Measurements from ENCODE around the gene CD72. TPM values are rescaled to one million over a fixed set of nuclear protein-coding genes. Genes with fewer than 3 reads are reported as not detected.
"Not testable (repeated sequence)": the region's sequence is repeated elsewhere in the genome, so short reads cannot be mapped to it uniquely, and the experiment has no call there.

CD72 gene
- total RNA-seq, 4 donors from 2014 or later = 0.27 to 1.9 TPM; not detected in 2

DNA sequence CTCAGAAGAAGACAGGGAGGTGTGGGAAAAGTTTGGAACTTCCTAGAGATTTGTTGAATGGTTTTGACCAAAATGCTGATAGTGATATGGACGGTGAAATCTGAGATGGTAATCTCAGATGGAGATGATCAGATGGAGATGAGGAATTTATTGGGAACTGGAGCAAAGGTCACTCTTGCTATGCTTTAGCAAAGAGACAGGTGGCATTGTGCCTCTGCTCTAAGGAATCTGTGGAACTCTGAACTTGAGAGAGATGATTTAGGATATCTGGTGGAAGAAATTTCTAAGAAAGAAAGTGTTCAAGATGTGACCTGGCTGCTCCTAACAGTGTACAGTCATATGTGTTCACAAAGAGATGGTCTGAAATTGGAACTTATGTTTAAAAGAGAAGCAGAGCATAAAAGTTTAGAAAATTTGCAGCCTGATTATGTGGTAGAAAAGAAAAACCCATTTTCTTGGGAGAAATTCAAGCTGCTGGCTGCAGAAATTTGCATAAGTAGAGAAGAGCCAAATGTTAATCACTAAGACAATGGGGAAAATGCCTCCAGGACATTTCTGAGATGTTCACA, 38.5 kb downstream of the CD72 start:
- H3K36me3 ChIP-seq; intact Hi-C loops (cut with DNase I); H3K4me3 ChIP-seq; DNase-seq; H3K27ac ChIP-seq; H3K4me1 ChIP-seq; H3K27me3 ChIP-seq: not testable (repeated sequence)
- WGBS, 2 donors = 92 to 93% methylated on average over 1 of the region's 1 CpG
- peaks cover 0 to 19% (median 14%) of the 10 kb centered on the region in 3 donors for H3K9me3 ChIP-seq

DNA sequence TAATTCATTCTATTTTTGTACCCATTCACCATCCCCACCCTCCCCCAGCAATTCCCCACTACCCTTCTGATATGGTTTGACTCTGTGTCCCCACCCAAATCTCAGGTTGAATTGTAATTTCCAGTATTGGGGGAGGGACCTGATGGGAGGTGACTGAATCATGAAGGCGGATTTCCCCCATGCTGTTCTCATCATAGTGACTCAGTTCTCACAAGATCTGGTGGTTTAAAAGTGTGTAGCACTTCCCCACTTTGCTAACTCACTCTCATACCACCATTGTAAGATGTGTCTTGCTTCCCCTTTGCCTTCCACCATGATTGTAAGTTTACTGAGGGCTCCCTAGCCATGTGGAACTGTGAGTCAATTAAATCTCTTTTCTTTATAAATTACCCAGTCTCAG, 39.1 kb downstream of the CD72 start:
- H3K4me3 ChIP-seq = no peak overlapping the region
- peaks cover 0 to 19% (median 14%) of the 10 kb centered on the region in 3 donors for H3K9me3 ChIP-seq
- H3K27ac ChIP-seq = no peak overlapping the region
- H3K27me3 ChIP-seq = no peaks in the 10 kb centered on the region
- whole genome bisulfite sequencing, 2 donors = 100% methylated on average over 1 of the region's 1 CpG
- no peak for TF ChIP-seq POLR2A (IDR thresholded peaks at IDR 0.05)
- TF ChIP-seq, protein P1, sequence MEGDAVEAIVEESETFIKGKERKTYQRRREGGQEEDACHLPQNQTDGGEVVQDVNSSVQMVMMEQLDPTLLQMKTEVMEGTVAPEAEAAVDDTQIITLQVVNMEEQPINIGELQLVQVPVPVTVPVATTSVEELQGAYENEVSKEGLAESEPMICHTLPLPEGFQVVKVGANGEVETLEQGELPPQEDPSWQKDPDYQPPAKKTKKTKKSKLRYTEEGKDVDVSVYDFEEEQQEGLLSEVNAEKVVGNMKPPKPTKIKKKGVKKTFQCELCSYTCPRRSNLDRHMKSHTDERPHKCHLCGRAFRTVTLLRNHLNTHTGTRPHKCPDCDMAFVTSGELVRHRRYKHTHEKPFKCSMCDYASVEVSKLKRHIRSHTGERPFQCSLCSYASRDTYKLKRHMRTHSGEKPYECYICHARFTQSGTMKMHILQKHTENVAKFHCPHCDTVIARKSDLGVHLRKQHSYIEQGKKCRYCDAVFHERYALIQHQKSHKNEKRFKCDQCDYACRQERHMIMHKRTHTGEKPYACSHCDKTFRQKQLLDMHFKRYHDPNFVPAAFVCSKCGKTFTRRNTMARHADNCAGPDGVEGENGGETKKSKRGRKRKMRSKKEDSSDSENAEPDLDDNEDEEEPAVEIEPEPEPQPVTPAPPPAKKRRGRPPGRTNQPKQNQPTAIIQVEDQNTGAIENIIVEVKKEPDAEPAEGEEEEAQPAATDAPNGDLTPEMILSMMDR (IDR thresholded peaks at IDR 0.05) = no peak
- no peaks in the 10 kb centered on the region for H3K4me1 ChIP-seq
- peaks cover 0 to 7% (median 0%) of the 10 kb centered on the region in 3 donors for H3K36me3 ChIP-seq
- DNase-seq = no peak
- intact Hi-C loops (cut with DNase I) = no loop called here

DNA sequence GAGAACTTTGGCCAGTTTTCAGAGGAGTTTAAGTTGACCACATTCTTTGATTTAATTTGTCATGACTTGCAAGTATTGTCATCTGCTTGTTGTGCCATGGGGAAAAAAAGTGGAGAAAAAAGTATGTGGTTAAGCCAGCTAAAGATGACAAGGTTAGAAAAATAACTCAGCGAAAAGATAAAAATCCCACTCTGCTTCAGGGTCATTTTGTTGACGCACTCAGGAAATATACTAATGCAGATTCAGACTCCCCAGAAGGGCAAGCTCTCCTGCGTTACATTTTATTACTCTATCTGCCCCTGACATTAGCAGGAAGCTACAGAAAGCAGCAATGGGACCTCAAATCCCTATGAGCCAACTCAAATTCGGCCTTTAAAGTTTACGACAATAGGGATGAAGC, 40.7 kb downstream of the CD72 start:
- Histone ChIP-seq H3K27me3 (no peaks in the 10 kb centered on the region), H3K36me3 (peaks cover 0 to 7% (median 0%) of the 10 kb centered on the region in 3 donors), H3K9me3 (peaks cover 0 to 19% (median 14%) of the 10 kb centered on the region in 3 donors), H3K27ac (no peak overlapping the region), H3K4me1 (no peaks in the 10 kb centered on the region), H3K4me3 (no peak overlapping the region)
- WGBS, 2 donors = 83 to 89% methylated on average over 5 of the region's 5 CpGs
- intact Hi-C loops (cut with DNase I) = no loop called here
- no peak for DNase-seq
- no peak for TF ChIP-seq POLR2A (IDR thresholded peaks at IDR 0.05)
- TF ChIP-seq, protein P1 (IDR thresholded peaks at IDR 0.05) = no peak

DNA sequence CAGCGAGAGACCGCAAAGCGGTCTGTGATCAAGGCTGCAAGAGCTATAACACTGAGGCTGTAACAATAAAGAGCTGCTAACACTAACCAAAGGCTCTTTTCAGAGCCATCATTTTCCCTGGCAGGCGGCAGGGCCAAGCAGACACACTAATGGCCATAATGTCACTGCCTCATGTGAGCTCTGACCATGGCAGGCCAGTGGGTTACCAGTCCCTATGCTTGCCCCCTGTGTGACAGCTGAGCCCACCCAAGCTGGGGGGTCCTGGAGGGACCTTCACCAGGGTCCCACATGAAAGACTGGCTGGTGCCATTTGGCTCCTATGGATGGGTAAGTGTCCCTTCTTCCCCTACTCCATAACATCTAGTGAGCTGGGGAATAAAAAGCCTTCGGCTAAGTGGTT, 42.7 kb downstream of the CD72 start:
- intact Hi-C loops (cut with DNase I) = no loop called here
- DNase-seq = no peak
- peaks cover 0 to 13% (median 10%) of the 10 kb centered on the region in 3 donors for H3K9me3 ChIP-seq
- H3K27ac ChIP-seq = no peak overlapping the region
- 92 to 96% methylated on average over 4 to 5 of the region's 5 CpGs for WGBS, 2 donors
- TF ChIP-seq, protein P1 (IDR thresholded peaks at IDR 0.05) = no peak
- TF ChIP-seq POLR2A (IDR thresholded peaks at IDR 0.05) = no peak
- H3K27me3 ChIP-seq = no peaks in the 10 kb centered on the region
- H3K4me1 ChIP-seq = no peaks in the 10 kb centered on the region
- peaks cover 0 to 6% (median 0%) of the 10 kb centered on the region in 3 donors for H3K36me3 ChIP-seq
- H3K4me3 ChIP-seq = no peak overlapping the region

DNA sequence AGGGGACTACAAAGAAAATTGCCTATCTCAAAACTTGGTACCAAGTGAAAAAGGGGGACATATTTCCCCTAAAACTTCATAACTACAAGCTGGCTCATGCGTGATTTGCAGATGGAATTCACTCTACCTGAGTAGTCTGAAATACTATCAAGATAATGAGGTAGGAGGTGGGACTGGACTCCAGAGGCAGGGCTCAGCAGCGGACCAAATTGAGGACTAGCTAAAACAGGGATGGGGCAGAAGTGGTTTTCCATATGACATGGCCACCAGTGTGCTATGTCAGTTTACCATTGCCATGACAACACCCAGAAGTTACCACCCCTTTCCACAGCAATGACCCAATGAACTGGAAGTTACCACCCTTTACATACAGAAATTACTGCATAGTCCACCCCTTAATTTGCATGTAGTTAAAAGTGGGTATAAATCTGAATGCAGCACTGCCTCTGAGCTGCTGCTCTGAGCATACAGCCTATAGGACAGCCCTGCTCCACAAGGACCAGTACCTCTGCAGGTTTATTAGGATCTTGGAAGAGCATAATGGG, 43.6 kb downstream of the CD72 start:
- Histone ChIP-seq H3K4me1 (no peaks in the 10 kb centered on the region), H3K4me3 (no peak overlapping the region), H3K36me3 (no peaks in the 10 kb centered on the region), H3K27ac (no peak overlapping the region), H3K9me3 (peaks cover 0 to 4% (median 2%) of the 10 kb centered on the region in 3 donors), H3K27me3 (no peaks in the 10 kb centered on the region)
- TF ChIP-seq POLR2A (IDR thresholded peaks at IDR 0.05) = no peak
- TF ChIP-seq, protein P1 (IDR thresholded peaks at IDR 0.05) = no peak
- DNase-seq = no peak
- intact Hi-C loops (cut with DNase I) = no loop called here
- WGBS, 2 donors = 87 to 95% methylated on average over 2 of the region's 2 CpGs

All from esophagus squamous epithelium (tissue), 5 donors.